Panc1 (cell line): ENCODE results near the gene SLC13A3. TPM values are rescaled to one million over a fixed set of nuclear protein-coding genes. Genes with fewer than 3 reads are reported as not detected.

Experiments used
- ATAC-seq: fragments of 200-7000 bp; cut with Tn5 transposase; 2 replicates; pipeline ENCODE4 v1.9.1; 2020; ENCODE audit warnings: mild to moderate bottlenecking, moderate library complexity
- BruUV-seq: library from RNA; stranded (reverse); fragments of 400-500 nt; replicated peaks from 2 replicates; lab custom pipeline; 2021; lab: Mats Ljungman, UMichigan
- CTCF ChIA-PET: fragments of 300-600 bp; sonication (Branson Sonifier 250); formaldehyde crosslinking; loops from one replicate; lab custom pipeline; 2022; ENCODE audit warnings: antibody characterized with exemption; lab: Charles Lee
- POLR2A ChIA-PET: fragments of 300-600 bp; sonication (Branson Sonifier 250); formaldehyde crosslinking; loops from one replicate; lab custom pipeline; 2022; ENCODE audit warnings: antibody characterized with exemption; lab: Charles Lee
- DNase-seq: peaks from one replicate; pipeline ENCODE4 v3.0.0-alpha.2; 2010; ENCODE audit warnings: low read depth, low spot score
- H3K27ac ChIP-seq: 2 replicates; pipeline ENCODE4 v1.5.1; 2011; ENCODE audit warnings: mild to moderate bottlenecking, low read length, inconsistent platforms
- H3K27me3 ChIP-seq: fragments of 200-500 bp; sonication (Bioruptor generic); 2 replicates; pipeline ENCODE4 v1.6.0; 2014; ENCODE audit warnings: low read length, inconsistent platforms; ENCODE audit not compliant: control insufficient read depth, insufficient read depth
- H3K36me3 ChIP-seq: fragments of 200-500 bp; sonication (Bioruptor generic); 2 replicates; pipeline ENCODE4 v1.5.1; 2014; ENCODE audit warnings: inconsistent platforms, mild to moderate bottlenecking, low read length, moderate library complexity; ENCODE audit not compliant: control insufficient read depth, insufficient read depth
- H3K4me1 ChIP-seq: 2 replicates; pipeline ENCODE4 v1.5.1; 2011; ENCODE audit warnings: inconsistent platforms, mild to moderate bottlenecking, low read length, moderate library complexity; ENCODE audit not compliant: control insufficient read depth, insufficient read depth
- H3K4me3 ChIP-seq, 2 experiments: 2 replicates each; pipeline ENCODE4 v1.5.1; 2011 to 2012; ENCODE audit warnings: low read depth in 2 of 2, low read length in 2 of 2, mild to moderate bottlenecking in 2 of 2, inconsistent platforms in 1 of 2, moderate library complexity in 1 of 2
- H3K9me3 ChIP-seq: fragments of 200-500 bp; sonication (Bioruptor generic); 2 replicates; pipeline ENCODE4 v1.5.1; 2014; ENCODE audit warnings: low read depth, mild to moderate bottlenecking, inconsistent platforms, low read length, moderate library complexity; ENCODE audit not compliant: control insufficient read depth, insufficient read depth
- CTCF ChIP-seq: fragments of 450-650 bp; IDR thresholded peaks from 2 replicates; pipeline ENCODE4 v1.5.1; 2017; ENCODE audit warnings: mild to moderate bottlenecking
- POLR2AphosphoS5 ChIP-seq: IDR thresholded peaks from 2 replicates; pipeline ENCODE4 v1.6.1; 2012; ENCODE audit warnings: mild to moderate bottlenecking, low read depth, low read length, moderate library complexity
- REST ChIP-seq, 2 experiments: IDR thresholded peaks; 2 replicates each; pipeline ENCODE4 v1.6.1; 2011 to 2012; ENCODE audit warnings: low read depth in 2 of 2, control low read depth in 1 of 2, low read length in 1 of 2, mild to moderate bottlenecking in 1 of 2, moderate library complexity in 1 of 2; ENCODE audit not compliant: insufficient read depth in 1 of 2
- SIN3A ChIP-seq: IDR thresholded peaks from 2 replicates; pipeline ENCODE4 v1.6.1; 2012; ENCODE audit warnings: low read depth, mild to moderate bottlenecking, low read length, moderate library complexity, borderline replicate concordance; ENCODE audit not compliant: insufficient read depth
- TCF7L2 ChIP-seq: IDR thresholded peaks from 2 replicates; pipeline ENCODE4 v1.6.1; 2011; ENCODE audit warnings: mild to moderate bottlenecking, low read depth, low read length, inconsistent platforms
- in situ Hi-C: cut with HindIII; loops from 2 replicates; pipeline ENCODE4 v1.10.0; 2016; ENCODE audit warnings: low sequenced_read_pairs, low pct_unique_long_range_greater_than_20kb
- intact Hi-C: fragments of 100-400 bp; cut with micrococcal nuclease; formaldehyde crosslinking; loops from one replicate; pipeline ENCODE4 v1.10.0; 2022; ENCODE audit not compliant: unreplicated experiment
- total RNA-seq: library from RNA; stranded (reverse); gene quantifications from one replicate; pipeline ENCODE4 v1.2.1, GENCODE V29; 2021; ENCODE audit not compliant: unreplicated experiment

Gene SLC13A3
- total RNA-seq, 1 experiment from 2014 or later: 0.31 TPM

GRCh38 chr20:46546936-46547335, 104.3 kb downstream of the SLC13A3 start:
- POLR2A ChIA-PET: no interaction called here
- no peak for DNase-seq
- in situ Hi-C loops (no loop called here), intact Hi-C loops (no loop called here)
- no peak for ATAC-seq
- Histone ChIP-seq H3K4me3 (no peak overlapping the region), H3K9me3 (no peaks in the 10 kb centered on the region), H3K27me3 (no peaks in the 10 kb centered on the region), H3K36me3 (no peaks in the 10 kb centered on the region), H3K27ac (no peak overlapping the region), H3K4me1 (no peaks in the 10 kb centered on the region)
- TF ChIP-seq CTCF: no peak
- TF ChIP-seq TCF7L2: no peak
- no peak for TF ChIP-seq SIN3A
- TF ChIP-seq REST (IDR thresholded peaks at IDR 0.05; ENCODE audit: insufficient read depth in 1 of 2, low read depth in 2 of 2, low read length in 1 of 2): no peak
- no peak for TF ChIP-seq POLR2AphosphoS5
- CTCF ChIA-PET: no interaction called here
- BruUV-seq: no TSS peak

- BruUV-seq: no TSS peak
- Histone ChIP-seq H3K9me3 (no peaks in the 10 kb centered on the region), H3K27me3 (no peaks in the 10 kb centered on the region), H3K36me3 (no peaks in the 10 kb centered on the region), H3K27ac (no peak overlapping the region), H3K4me1 (no peaks in the 10 kb centered on the region), H3K4me3 (no peak overlapping the region)
- in situ Hi-C loops (no loop called here), intact Hi-C loops (no loop called here)
- no peak for ATAC-seq
- ChIA-PET CTCF (no interaction called here), POLR2A (no interaction called here)
- DNase-seq: no peak
- TF ChIP-seq SIN3A: no peak
- TF ChIP-seq TCF7L2: no peak
- no peak for TF ChIP-seq POLR2AphosphoS5
- TF ChIP-seq CTCF: no peak
- no peak for TF ChIP-seq REST (IDR thresholded peaks at IDR 0.05; ENCODE audit: insufficient read depth in 1 of 2, low read depth in 2 of 2, low read length in 1 of 2)
Observed at GRCh38 chr20:46546298-46546697, 105.0 kb downstream of the SLC13A3 start.
